HG03103 (cell line): ENCODE data around the gene LEMD3.

Experiments used
- ATAC-seq: cut with Tn5 transposase; IDR thresholded peaks from one replicate; pipeline ENCODE4 v1.9.1; 2021; ENCODE audit warnings: low read depth; ENCODE audit not compliant: unreplicated experiment

Gene LEMD3

DNA sequence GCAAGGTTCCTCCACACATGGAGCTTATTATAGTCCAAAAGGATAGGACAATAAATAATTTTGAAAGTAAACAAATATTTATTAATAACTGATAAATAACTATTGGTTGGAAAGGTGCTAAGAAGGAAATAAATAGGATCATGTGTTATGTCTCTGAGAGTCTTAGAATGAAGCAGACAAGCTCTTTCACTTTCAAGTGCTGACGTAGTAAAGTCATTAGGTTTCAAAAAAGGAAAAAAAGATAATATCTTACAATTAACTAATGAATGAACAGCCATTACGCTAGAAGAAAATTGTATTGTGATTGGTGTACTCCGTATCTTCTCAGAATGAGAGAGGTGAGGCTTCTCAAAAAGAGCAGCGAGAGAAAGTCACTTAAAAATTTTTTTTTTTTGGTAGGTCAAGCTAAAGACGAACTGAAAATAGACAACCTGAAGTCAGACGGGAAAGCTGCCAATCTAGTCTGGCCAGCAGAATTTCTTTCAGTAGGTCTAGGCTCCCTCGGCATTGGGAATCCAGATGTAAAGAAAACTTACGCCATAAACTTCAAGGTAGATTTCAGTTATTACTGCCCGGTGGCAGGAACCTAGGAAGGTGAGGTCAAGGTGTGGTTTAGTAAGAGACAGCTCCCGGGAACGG, 583 bp upstream of the LEMD3 start:
- ATAC-seq = peak; percentile 0

DNA sequence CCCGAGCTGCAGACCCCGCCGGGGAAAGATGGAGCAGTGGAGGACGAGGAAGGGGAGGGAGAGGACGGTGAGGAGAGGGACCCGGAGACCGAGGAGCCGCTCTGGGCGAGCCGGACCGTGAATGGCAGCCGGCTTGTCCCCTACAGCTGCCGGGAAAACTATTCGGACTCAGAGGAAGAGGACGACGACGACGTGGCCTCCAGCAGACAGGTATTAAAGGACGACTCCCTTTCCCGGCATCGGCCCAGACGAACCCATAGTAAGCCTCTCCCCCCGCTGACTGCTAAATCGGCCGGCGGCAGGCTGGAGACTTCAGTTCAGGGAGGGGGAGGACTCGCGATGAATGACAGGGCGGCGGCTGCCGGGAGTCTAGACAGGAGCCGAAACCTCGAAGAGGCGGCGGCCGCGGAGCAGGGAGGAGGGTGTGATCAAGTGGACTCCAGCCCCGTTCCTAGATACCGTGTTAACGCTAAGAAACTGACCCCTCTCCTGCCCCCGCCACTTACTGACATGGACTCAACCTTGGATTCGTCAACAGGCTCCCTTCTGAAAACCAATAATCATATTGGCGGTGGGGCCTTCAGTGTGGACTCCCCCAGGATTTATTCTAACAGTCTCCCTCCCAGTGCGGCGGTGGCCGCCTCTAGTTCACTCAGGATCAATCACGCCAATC, 962 bp downstream of the LEMD3 start:
- peak; percentile 47 for ATAC-seq

DNA sequence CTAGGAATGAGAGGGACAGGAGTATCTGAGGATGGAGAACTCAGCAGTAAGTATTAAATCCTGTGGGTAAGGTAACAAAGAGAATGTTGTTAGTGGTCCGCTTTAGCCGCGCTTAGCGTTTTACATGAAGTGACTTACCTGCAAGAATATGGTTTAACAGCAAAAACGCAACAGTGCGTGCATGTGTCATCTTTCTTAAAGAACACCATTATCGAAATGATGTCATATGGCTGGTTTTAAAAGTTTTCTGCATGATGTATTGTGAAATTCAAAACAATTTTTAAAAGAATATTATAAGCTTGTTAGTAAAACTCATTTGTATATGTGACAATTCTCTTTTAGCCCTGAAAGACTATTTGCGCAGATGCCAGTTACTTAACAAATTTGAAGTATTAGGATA, 1.7 kb downstream of the LEMD3 start:
- no peak for ATAC-seq

DNA sequence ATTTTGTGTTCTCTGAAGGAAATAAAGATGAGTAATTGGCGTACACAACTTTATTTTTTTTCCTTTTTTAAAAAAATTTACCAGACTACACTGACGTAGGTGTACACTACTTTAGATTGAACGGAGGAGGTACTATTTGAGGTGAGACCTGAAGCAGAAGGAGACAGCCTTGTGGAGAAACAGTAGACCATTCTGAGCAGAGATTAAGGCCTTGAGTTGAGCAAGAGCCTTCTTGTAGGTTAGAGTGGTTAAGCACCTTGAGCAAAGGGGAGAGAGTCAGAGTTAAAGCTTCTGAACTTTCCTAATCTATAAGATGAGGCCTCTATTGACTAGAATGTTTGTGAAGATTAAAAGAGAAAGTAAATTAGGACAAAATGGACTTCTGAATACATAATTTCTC, 2.5 kb downstream of the LEMD3 start:
- no peak for ATAC-seq

- no peak for ATAC-seq
These were observed 6.0 kb downstream of the LEMD3 start for GRCh38 chr12:65175385-65175784.

GRCh38 chr12:65182012-65182739, 12.8 kb downstream of the LEMD3 start:
- no peak for ATAC-seq

DNA sequence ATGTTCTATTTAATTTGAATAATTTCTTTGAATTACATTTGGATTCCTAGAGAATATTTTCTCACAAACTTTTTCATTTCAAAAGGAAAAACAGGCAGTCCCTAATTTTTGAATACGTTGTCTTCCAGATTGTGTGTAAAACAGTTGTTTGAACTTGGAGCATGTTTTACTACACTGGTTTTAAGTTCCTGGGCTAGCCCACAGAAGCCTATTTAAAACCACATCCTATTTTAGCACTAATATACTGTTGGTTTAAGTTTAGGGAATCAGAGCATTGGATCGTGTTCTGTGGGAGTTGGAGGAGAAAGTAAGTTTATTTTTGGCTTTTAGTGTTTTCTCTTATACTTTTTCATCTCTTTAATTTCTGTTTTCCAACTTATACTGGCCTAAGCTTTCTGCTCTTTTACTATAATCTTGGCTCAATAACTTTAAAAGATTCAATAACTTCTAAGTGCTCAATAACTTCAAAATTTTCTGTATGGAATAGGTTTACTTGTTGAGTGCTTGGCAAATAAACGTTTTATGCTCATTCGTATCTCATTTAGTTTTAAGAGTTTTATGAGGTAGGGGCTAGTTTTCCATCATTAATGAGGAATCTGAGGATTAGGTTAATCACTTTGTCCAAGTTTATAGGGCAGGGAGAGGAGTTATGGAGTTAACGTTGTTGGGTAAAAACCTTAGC, 14.9 kb downstream of the LEMD3 start:
- ATAC-seq = no peak

DNA sequence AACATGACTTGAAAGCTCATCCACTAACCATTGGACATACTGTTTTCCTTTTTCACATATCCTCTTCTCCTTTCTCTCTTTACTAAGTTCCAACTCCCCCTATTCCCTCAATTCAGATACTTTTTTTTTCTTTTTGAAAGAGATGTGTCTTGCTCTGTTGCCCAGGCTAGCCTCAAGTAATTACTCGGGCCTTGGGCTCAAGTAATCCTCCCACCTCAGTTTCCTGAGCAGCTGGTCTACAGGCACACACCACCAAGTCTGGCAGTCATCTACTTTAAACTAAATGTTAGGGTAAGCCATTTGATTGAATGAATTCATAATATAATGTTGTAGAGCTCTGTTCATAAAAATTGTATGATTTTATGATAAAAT, 15.5 kb downstream of the LEMD3 start:
- no peak for ATAC-seq

GRCh38 chr12:65187665-65188064, 18.3 kb downstream of the LEMD3 start:
- no peak for ATAC-seq

- no peak for ATAC-seq
These were observed 18.9 kb downstream of the LEMD3 start for GRCh38 chr12:65188179-65188701.

GRCh38 chr12:65189028-65189718, 19.8 kb downstream of the LEMD3 start:
- peak; percentile 94 for ATAC-seq

DNA sequence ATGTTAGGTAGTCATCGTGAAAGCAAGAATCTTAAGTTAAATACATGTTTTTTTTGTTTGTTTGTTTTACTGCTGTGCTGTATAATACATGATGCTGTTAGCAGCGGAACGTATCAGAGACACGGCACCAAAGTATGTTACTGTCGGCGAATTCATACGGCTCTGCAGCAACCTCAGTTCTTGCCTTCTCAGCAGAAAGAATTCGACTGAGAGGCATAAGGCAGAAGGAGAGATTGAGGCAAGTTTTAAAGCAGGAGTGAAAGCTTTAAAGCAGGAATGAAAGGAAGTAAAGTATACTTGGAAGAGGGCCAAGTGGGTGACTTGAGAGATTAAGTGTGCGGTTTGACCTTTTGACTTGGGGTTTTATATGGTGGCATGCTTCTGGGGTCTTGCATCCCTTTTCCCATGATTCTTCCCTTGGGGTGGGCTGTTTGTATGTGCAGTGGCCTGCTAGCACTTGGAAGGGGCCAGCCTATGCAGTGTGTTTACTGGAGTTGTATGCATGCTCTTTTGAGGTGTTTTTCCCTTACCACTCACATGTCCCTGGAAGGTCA, 23.7 kb downstream of the LEMD3 start:
- no peak for ATAC-seq

DNA sequence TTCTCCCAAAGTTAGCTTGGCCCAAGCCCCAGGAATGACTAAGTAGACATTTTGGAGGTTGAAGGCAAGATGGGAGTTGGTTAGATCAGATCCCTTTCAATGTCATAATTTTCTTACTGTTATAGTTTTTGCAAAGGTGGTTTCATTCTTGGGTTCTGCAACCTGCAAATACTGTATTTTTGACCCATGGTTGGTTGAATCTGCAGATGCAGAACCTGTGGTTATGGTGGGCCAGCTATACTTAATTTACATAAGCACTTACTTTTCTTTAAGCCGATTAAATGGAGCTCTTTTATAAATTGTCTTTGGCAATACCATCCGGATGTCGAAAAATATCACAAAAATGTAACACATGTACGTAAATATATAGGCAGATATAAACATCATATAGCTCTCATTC, 25.6 kb downstream of the LEMD3 start:
- no peak for ATAC-seq

DNA sequence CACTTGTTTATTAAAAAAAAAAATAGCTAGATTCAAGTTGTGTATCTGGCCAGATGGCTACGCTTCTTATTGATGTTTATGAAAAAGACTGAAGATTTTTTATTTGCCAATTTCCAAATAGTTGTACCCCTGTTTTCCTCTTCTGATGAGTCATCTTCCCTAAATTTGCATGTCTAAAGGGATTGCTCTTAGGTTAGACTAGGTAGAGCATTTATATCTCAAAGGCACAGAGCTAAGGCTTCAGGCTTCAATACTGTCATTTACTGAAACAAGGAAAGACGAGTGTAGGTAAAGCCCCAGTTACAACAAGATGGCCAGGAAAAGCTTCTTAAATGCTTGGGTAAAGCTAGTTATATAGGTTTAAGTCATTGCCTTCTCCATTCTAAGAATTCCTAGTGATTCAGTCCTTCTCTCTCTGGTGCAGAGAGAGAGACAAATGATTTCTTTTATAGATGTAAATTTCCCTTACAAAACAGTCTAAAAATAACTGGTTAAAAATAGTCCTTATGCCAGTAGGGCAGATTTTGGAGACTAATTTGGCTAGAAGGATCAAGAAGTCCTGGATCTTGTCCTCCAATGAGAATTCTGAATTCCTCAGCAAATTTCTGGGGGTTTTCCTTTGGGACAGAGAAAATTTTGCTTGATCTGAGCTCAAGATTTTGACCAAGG, 26.1 kb downstream of the LEMD3 start:
- no peak for ATAC-seq

GRCh38 chr12:65196762-65197567, 27.6 kb downstream of the LEMD3 start:
- no peak for ATAC-seq

- ATAC-seq = no peak
These were observed 30.2 kb downstream of the LEMD3 start for GRCh38 chr12:65199604-65200003.

- no peak for ATAC-seq
These were observed 30.8 kb downstream of the LEMD3 start for GRCh38 chr12:65200007-65200665.

GRCh38 chr12:65203376-65203775, 34.0 kb downstream of the LEMD3 start:
- ATAC-seq = no peak
